Natural killer cell (primary cell): ENCODE data around the gene NCOA4. TPM values are rescaled to one million over a fixed set of nuclear protein-coding genes. Genes with fewer than 3 reads are reported as not detected.

ENCODE experiments used
- ATAC-seq, 3 donors: fragments of 150-1000 bp in 2 of 3; fragments of 200-7000 bp in 1 of 3; cut with Tn5 transposase; 1 replicate in 1 of 3; 2 replicates in 2 of 3; pipeline ENCODE4 v1.10.0; 2021; ENCODE audit warnings: mild to moderate bottlenecking in 2 of 3, moderate library complexity in 2 of 3
- DNase-seq, 2 donors: peaks; one replicate each; pipeline versions ENCODE4 v3.0.0 to v3.0.0-alpha.2; 2013 to 2021; ENCODE audit warnings: mixed read lengths in 1 of 2
- H3K27ac ChIP-seq: one replicate; pipeline ENCODE4 v1.5.1; 2013; ENCODE audit warnings: mild to moderate bottlenecking, low read length
- H3K27me3 ChIP-seq: one replicate; pipeline ENCODE4 v1.6.1; 2013; ENCODE audit warnings: low read length; ENCODE audit not compliant: control insufficient read depth, insufficient read depth
- H3K36me3 ChIP-seq: one replicate; pipeline ENCODE4 v1.6.1; 2013; ENCODE audit warnings: low read length; ENCODE audit not compliant: control insufficient read depth, insufficient read depth
- H3K4me1 ChIP-seq: one replicate; pipeline ENCODE4 v1.6.1; 2013; ENCODE audit warnings: low read length; ENCODE audit not compliant: control insufficient read depth, insufficient read depth
- H3K4me3 ChIP-seq: one replicate; pipeline ENCODE4 v1.5.1; 2013; ENCODE audit warnings: low read length
- H3K9me3 ChIP-seq: one replicate; pipeline ENCODE4 v1.6.1; 2013; ENCODE audit warnings: low read length; ENCODE audit not compliant: control insufficient read depth, insufficient read depth
- H3K27ac Mint-ChIP-seq, 2 donors: one replicate each; pipeline ENCODE4 v1.8.0; 2022; ENCODE audit warnings: mild to moderate bottlenecking in 2 of 2, mixed read lengths in 2 of 2, moderate library complexity in 1 of 2
- H3K27me3 Mint-ChIP-seq, 2 donors: one replicate each; pipeline ENCODE4 v1.8.0; 2022; ENCODE audit warnings: low read depth in 2 of 2, mixed read lengths in 2 of 2
- H3K36me3 Mint-ChIP-seq: one replicate; pipeline ENCODE4 v1.8.0; 2022; ENCODE audit warnings: mixed read lengths
- H3K4me1 Mint-ChIP-seq, 2 donors: one replicate each; pipeline ENCODE4 v1.8.0; 2022; ENCODE audit warnings: mixed read lengths in 2 of 2
- H3K4me3 Mint-ChIP-seq: one replicate; pipeline ENCODE4 v1.8.0; 2022; ENCODE audit warnings: mild to moderate bottlenecking, moderate library complexity, mixed read lengths
- H3K9me3 Mint-ChIP-seq, 2 donors: one replicate each; pipeline ENCODE4 v1.8.0; 2022; ENCODE audit warnings: mixed read lengths in 2 of 2
- WGBS: methylation state at CpG from one replicate; pipeline ENCODE4 v1.1.7; 2013; ENCODE audit warnings: missing lambda C conversion rate; ENCODE audit not compliant: insufficient coverage; 5-methylcytosine and 5-hydroxymethylcytosine counted together
- intact Hi-C: fragments of 100-400 bp; cut with micrococcal nuclease; formaldehyde crosslinking; loops from one replicate; pipeline ENCODE4 v1.14.2; 2022
- total RNA-seq, 4 donors: library from RNA; stranded (reverse); fragments of 120-200 nt in 1 of 4; gene quantifications; one replicate each; pipeline versions ENCODE4 v1.2.3 to v1.2.4, GENCODE V29; 2013 to 2022
- TF ChIP-seq, protein P1 (sequence below): fragments of 200-600 bp; IDR thresholded peaks from one replicate; pipeline ENCODE4 v1.8.0; 2022; ENCODE audit warnings: antibody characterized with exemption

NCOA4 gene
- total RNA-seq, 3 donors from 2014 or later (not counting 1 experiment from before 2014, with no cell fraction given) = 88.4 to 104 (median 103) TPM

DNA sequence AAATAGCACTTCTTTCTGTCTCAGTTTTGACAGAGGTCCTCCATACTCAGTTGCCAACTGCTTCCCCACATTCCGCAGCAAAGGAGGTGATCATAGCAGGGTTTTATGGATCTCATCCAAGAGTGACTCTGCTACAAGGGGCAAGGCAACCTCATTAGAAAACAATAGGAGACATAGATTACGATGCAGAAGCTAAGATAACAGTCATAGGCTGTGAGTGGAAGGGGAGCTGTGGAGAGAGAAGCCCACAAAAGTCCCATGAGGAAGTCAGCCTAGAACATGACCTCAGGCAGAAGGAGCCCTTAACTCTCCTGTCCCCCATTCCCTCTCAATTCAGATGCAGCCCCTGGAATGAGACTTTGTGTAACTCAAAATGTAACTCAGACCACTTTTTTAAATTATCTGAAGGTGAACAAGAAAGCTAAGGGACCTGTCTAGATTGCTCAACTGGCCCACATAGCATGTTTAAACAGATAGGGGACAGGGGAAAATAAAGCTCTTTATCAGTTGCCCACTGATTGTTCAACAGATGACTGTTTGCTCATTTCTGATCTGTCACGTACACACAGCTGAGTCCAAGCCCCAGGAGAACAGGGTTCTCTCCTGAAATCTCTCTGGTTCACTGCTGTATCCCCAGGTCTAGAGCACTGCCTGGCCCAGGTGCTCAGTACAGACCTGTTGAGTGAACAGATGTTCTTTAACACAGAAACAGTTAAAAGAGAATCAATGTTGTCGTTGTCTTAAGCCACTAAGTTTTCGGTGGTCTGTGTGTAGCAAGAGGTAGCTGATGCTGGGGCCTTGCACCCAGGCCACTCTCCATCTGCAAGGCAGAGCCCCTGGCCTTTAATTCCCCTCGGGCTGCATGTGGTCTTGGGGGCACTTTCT is 1.5 kb upstream of the NCOA4 start:
- 86% methylated on average over 6 of the region's 6 CpGs for WGBS
- peak overlapping the region; percentile 57 to 60 for H3K27ac Mint-ChIP-seq
- ATAC-seq (no peak), DNase-seq (no peak)
- Histone ChIP-seq H3K36me3 (no peaks in the 10 kb centered on the region), H3K27ac (no peak overlapping the region), H3K4me3 (no peak overlapping the region), H3K9me3 (no peaks in the 10 kb centered on the region), H3K27me3 (no peaks in the 10 kb centered on the region), H3K4me1 (peaks cover 13% of the 10 kb centered on the region)
- H3K27me3 Mint-ChIP-seq = peaks cover 6 to 8% of the 10 kb centered on the region in 2 donors
- peak overlapping the region; percentile 72 for H3K4me3 Mint-ChIP-seq
- intact Hi-C loops = no loop called here
- no peaks in the 10 kb centered on the region for H3K9me3 Mint-ChIP-seq
- no peaks in the 10 kb centered on the region for H3K36me3 Mint-ChIP-seq
- peaks cover 35 to 42% of the 10 kb centered on the region in 2 donors for H3K4me1 Mint-ChIP-seq
- TF ChIP-seq, protein P1, sequence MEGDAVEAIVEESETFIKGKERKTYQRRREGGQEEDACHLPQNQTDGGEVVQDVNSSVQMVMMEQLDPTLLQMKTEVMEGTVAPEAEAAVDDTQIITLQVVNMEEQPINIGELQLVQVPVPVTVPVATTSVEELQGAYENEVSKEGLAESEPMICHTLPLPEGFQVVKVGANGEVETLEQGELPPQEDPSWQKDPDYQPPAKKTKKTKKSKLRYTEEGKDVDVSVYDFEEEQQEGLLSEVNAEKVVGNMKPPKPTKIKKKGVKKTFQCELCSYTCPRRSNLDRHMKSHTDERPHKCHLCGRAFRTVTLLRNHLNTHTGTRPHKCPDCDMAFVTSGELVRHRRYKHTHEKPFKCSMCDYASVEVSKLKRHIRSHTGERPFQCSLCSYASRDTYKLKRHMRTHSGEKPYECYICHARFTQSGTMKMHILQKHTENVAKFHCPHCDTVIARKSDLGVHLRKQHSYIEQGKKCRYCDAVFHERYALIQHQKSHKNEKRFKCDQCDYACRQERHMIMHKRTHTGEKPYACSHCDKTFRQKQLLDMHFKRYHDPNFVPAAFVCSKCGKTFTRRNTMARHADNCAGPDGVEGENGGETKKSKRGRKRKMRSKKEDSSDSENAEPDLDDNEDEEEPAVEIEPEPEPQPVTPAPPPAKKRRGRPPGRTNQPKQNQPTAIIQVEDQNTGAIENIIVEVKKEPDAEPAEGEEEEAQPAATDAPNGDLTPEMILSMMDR = no peak

- ATAC-seq = no peak
- peak in 1 of 2 donors; percentile 27 for DNase-seq
- peak overlapping the region; percentile 93 to 99 for H3K27ac Mint-ChIP-seq
- H3K4me3 Mint-ChIP-seq = peak overlapping the region; percentile 96
- intact Hi-C loops = loop anchor here (5.0 kb wide), 2 partner anchors 57 to 562 kb away; partner anchors contain the start of gene TIMM23
- TF ChIP-seq, protein P1 = no peak
- Histone ChIP-seq H3K4me1 (peaks cover 17% of the 10 kb centered on the region), H3K4me3 (peak overlapping the region; percentile 68), H3K9me3 (no peaks in the 10 kb centered on the region), H3K36me3 (peaks cover 4% of the 10 kb centered on the region), H3K27me3 (no peaks in the 10 kb centered on the region), H3K27ac (peak overlapping the region; percentile 84)
- H3K27me3 Mint-ChIP-seq = no peaks in the 10 kb centered on the region
- H3K4me1 Mint-ChIP-seq = peaks cover 56 to 64% of the 10 kb centered on the region in 2 donors
- WGBS = 32% methylated on average over 6 of the region's 6 CpGs
- no peaks in the 10 kb centered on the region for H3K9me3 Mint-ChIP-seq
- H3K36me3 Mint-ChIP-seq = no peaks in the 10 kb centered on the region
These were observed 877 bp downstream of the NCOA4 start for GRCh38 chr10:46029461-46030030.

DNA sequence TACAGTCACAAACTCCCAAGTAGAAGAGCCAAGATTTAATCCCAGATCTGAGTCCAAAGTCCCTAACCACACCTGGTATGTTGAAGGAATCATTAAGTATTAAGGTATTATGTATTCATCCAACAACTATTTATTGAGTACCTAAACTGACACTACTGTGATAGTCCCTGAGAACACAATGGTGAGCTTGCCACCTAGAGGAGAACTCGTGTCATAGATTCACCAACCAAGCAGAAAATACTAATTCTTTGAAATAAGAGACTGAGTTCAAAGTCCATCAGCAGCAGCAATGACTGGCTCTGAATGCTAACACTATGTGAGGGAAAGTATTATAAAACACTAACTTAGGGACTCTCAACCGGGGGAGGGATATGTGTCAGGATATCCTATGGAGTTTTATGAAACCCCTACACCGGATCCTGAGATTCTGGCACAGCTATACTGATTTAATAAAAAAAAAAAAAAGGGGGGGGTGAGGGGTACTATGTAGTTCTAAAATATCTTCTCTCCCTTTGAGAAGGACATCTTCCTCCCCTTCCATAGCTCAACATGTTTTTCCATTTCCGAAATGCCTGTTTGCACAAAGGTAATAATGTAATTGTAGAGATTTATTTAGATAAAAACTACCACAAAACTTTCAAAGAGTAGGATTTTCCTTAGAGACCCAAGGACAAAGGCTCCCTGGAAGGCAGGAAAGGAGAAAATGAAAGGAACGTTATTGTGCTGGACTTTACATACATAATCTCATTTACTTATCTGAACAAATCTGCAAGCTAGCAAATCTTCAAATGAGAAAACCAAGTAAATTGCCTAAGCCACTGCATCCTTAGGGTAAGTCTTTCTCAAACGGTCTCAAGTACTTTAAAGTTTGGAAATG is 1.6 kb downstream of the NCOA4 start:
- Histone ChIP-seq H3K4me3 (no peak overlapping the region), H3K27me3 (no peaks in the 10 kb centered on the region), H3K9me3 (no peaks in the 10 kb centered on the region), H3K36me3 (peaks cover 4% of the 10 kb centered on the region), H3K4me1 (peaks cover 17% of the 10 kb centered on the region), H3K27ac (no peak overlapping the region)
- ATAC-seq = peak in 2 of 3 donors; percentile 15 to 26
- H3K27me3 Mint-ChIP-seq = no peaks in the 10 kb centered on the region
- WGBS = 5% methylated on average over 2 of the region's 6 CpGs
- DNase-seq = peak in 1 of 2 donors; percentile 76
- peak overlapping the region; percentile 93 to 99 for H3K27ac Mint-ChIP-seq
- no peaks in the 10 kb centered on the region for H3K36me3 Mint-ChIP-seq
- peak overlapping the region; percentile 96 for H3K4me3 Mint-ChIP-seq
- no peaks in the 10 kb centered on the region for H3K9me3 Mint-ChIP-seq
- intact Hi-C loops = loop anchor here (5.0 kb wide), 2 partner anchors 57 to 562 kb away; partner anchors contain the start of gene TIMM23
- peaks cover 64 to 70% of the 10 kb centered on the region in 2 donors for H3K4me1 Mint-ChIP-seq
- TF ChIP-seq, protein P1 = peak; percentile 69
